GM11168 (cell line): ENCODE measurements around the gene CABLES1.
"Not testable (repeated sequence)": the region's sequence is repeated elsewhere in the genome, so short reads cannot be mapped to it uniquely, and the experiment has no call there.

ENCODE experiments used
- in situ Hi-C: fragments of 300-500 bp; cut with MboI; formaldehyde crosslinking; loops from one replicate; pipeline ENCODE4 v1.12.0; 2022; ENCODE audit warnings: low sequenced_read_pairs; ENCODE audit not compliant: unreplicated experiment

Gene CABLES1

GRCh38 chr18:23137788-23138216 lies 2.5 kb downstream of the CABLES1 start:
- in situ Hi-C loops: loop anchor here (5.0 to 10.0 kb wide), 2 partner anchors 89 to 217 kb away; no protein-coding TSS in a partner anchor

- in situ Hi-C loops: loop anchor here (5.0 to 10.0 kb wide), 2 partner anchors 89 to 216 kb away; no protein-coding TSS in a partner anchor
Observed at GRCh38 chr18:23138471-23138870, 3.2 kb downstream of the CABLES1 start.

- in situ Hi-C loops: no loop called here
Observed at GRCh38 chr18:23141104-23141999, 6.1 kb downstream of the CABLES1 start.

- in situ Hi-C loops: no loop called here
Observed at GRCh38 chr18:23142251-23142929, 7.1 kb downstream of the CABLES1 start.

- in situ Hi-C loops: no loop called here
Observed at GRCh38 chr18:23143016-23143814, 7.9 kb downstream of the CABLES1 start.

- in situ Hi-C loops: no loop called here
Observed at GRCh38 chr18:23143815-23144261, 8.6 kb downstream of the CABLES1 start.

- in situ Hi-C loops: no loop called here
Observed at GRCh38 chr18:23144640-23145039, 9.4 kb downstream of the CABLES1 start.

GRCh38 chr18:23145621-23146020 lies 10.3 kb downstream of the CABLES1 start:
- in situ Hi-C loops: no loop called here

GRCh38 chr18:23146861-23147469 lies 11.7 kb downstream of the CABLES1 start:
- in situ Hi-C loops: no loop called here

GRCh38 chr18:23148382-23148781 lies 13.1 kb downstream of the CABLES1 start:
- in situ Hi-C loops: no loop called here

- in situ Hi-C loops: no loop called here
Observed at GRCh38 chr18:23149570-23149969, 14.3 kb downstream of the CABLES1 start.

- in situ Hi-C loops: no loop called here
Observed at GRCh38 chr18:23151414-23152099, 16.3 kb downstream of the CABLES1 start.

GRCh38 chr18:23154030-23154429 lies 18.7 kb downstream of the CABLES1 start:
- in situ Hi-C loops: no loop called here

GRCh38 chr18:23154823-23155500 lies 19.7 kb downstream of the CABLES1 start:
- in situ Hi-C loops: no loop called here

- in situ Hi-C loops: no loop called here
Observed at GRCh38 chr18:23155537-23155936, 20.3 kb downstream of the CABLES1 start.

GRCh38 chr18:23156134-23156533 lies 20.8 kb downstream of the CABLES1 start:
- in situ Hi-C loops: no loop called here

- in situ Hi-C loops: no loop called here
Observed at GRCh38 chr18:23158058-23158457, 22.8 kb downstream of the CABLES1 start.

- in situ Hi-C loops: not testable (repeated sequence)
Observed at GRCh38 chr18:23158884-23159283, 23.6 kb downstream of the CABLES1 start.

GRCh38 chr18:23159344-23159743 lies 24.1 kb downstream of the CABLES1 start:
- in situ Hi-C loops: no loop called here
